HepG2 (cell line): Measurements from ENCODE around the gene GRIN3A. TPM values are rescaled to one million over a fixed set of nuclear protein-coding genes. Genes with fewer than 3 reads are reported as not detected.

Experiments used
- ATAC-seq: fragments of 200-7000 bp; cut with Tn5 transposase; 3 replicates; pipeline ENCODE4 v1.9.1; 2020; ENCODE audit warnings: mild to moderate bottlenecking, moderate library complexity
- BruUV-seq: library from RNA; stranded (reverse); fragments of 400-500 nt; replicated peaks from 2 replicates; lab custom pipeline; 2021; lab: Mats Ljungman, UMichigan
- CTCF ChIA-PET: fragments of 300-600 bp; formaldehyde crosslinking; extraction: SDS; loops from one replicate; lab custom pipeline; 2021; ENCODE audit warnings: low total read pairs, inconsistent platforms, low intra/inter-chr PET ratio; lab: Yijun Ruan, JAX
- POLR2A ChIA-PET: fragments of 350-600 bp; sonication (Branson Sonifier 250); formaldehyde crosslinking; loops from one replicate; lab custom pipeline; 2020; ENCODE audit warnings: antibody characterized with exemption, inconsistent platforms; lab: Yijun Ruan, JAX
- DNase-seq: peaks from one replicate; pipeline ENCODE4 v3.0.0-alpha.2; 2015; ENCODE audit warnings: low spot score
- FAIRE-seq: peaks from 3 replicates; lab custom pipeline; 2011; peaks lifted over from hg19 to GRCh38; lab: Jason Lieb, UNC
- H2AFZ ChIP-seq: one replicate; pipeline ENCODE4 v1.6.1; 2011; ENCODE audit warnings: low read length, inconsistent platforms
- H3K27ac ChIP-seq: fragments of 300-600 bp; 3 replicates; pipeline ENCODE4 v1.8.0; 2011; ENCODE audit warnings: mixed run types, mild to moderate bottlenecking, mixed read lengths, low read length, inconsistent platforms; ENCODE audit not compliant: insufficient read depth; ENCODE audit errors: extremely low read length
- H3K27me3 ChIP-seq, 2 experiments: fragments of 200-600 bp in 1 of 2; 2 replicates in 1 of 2; 3 replicates in 1 of 2; pipeline versions ENCODE4 v1.6.0 to v1.8.0; 2011; ENCODE audit warnings: low read length in 2 of 2, mild to moderate bottlenecking in 2 of 2, moderate library complexity in 2 of 2, inconsistent platforms in 1 of 2; ENCODE audit not compliant: insufficient read depth in 2 of 2, control insufficient read depth in 1 of 2
- H3K36me3 ChIP-seq, 2 experiments: fragments of 200-600 bp in 1 of 2; replicated peaks in 1 of 2; 2 replicates in 1 of 2; 3 replicates in 1 of 2; pipeline versions ENCODE4 v1.5.1 to v1.8.0; 2011; ENCODE audit warnings: low read length in 2 of 2, inconsistent platforms in 1 of 2; ENCODE audit not compliant: insufficient read depth in 2 of 2, control insufficient read depth in 1 of 2
- H3K4me1 ChIP-seq: 2 replicates; pipeline ENCODE4 v1.5.1; 2012; ENCODE audit warnings: low read length, inconsistent platforms; ENCODE audit not compliant: insufficient read depth
- H3K4me2 ChIP-seq: 2 replicates; pipeline ENCODE4 v1.6.0; 2011; ENCODE audit warnings: low read depth, low read length, inconsistent platforms
- H3K4me3 ChIP-seq, 3 experiments: fragments of 200-600 bp in 1 of 3; sonication (generic), shearing (Covaris generic) in 1 of 3; replicated peaks in 1 of 3; 2 replicates each; pipeline ENCODE4 v1.5.1; 2011 to 2016; ENCODE audit warnings: low read length in 3 of 3, inconsistent platforms in 2 of 3, low read depth in 2 of 3, mild to moderate bottlenecking in 2 of 3, control low read depth in 1 of 3, mixed read lengths in 1 of 3; ENCODE audit not compliant: insufficient read depth in 1 of 3
- H3K79me2 ChIP-seq: one replicate; pipeline ENCODE4 v1.6.1; 2011; ENCODE audit warnings: low read length, inconsistent platforms; ENCODE audit not compliant: insufficient read depth
- H3K9ac ChIP-seq: 2 replicates; pipeline ENCODE4 v1.6.0; 2011; ENCODE audit warnings: mild to moderate bottlenecking, low read depth, low read length, inconsistent platforms; ENCODE audit not compliant: insufficient read depth
- H3K9me3 ChIP-seq: 2 replicates; pipeline ENCODE4 v1.5.1; 2012; ENCODE audit warnings: mild to moderate bottlenecking, low read length
- H4K20me1 ChIP-seq: 2 replicates; pipeline ENCODE4 v1.6.0; 2011; ENCODE audit warnings: inconsistent platforms, mild to moderate bottlenecking, low read length, moderate library complexity; ENCODE audit not compliant: insufficient read depth
- ATM ChIP-seq: fragments of 450-650 bp; IDR thresholded peaks from 2 replicates; pipeline ENCODE4 v1.7.1; 2017; ENCODE audit warnings: mild to moderate bottlenecking, borderline replicate concordance
- CBFB ChIP-seq: sonication (generic); formaldehyde crosslinking; IDR thresholded peaks from 2 replicates; pipeline ENCODE4 v1.4.0; 2020; ENCODE audit warnings: missing genetic modification reagents
- CENPBD1 ChIP-seq: sonication (generic); formaldehyde crosslinking; IDR thresholded peaks from 2 replicates; pipeline ENCODE4 v1.8.0; 2022; ENCODE audit warnings: missing genetic modification reagents, low read depth, mild to moderate bottlenecking, borderline replicate concordance
- NFATC3 ChIP-seq: sonication (generic); formaldehyde crosslinking; IDR thresholded peaks from 2 replicates; pipeline ENCODE4 v1.5.1; 2020; ENCODE audit warnings: mild to moderate bottlenecking, missing genetic modification reagents
- NR1H2 ChIP-seq: sonication (generic); formaldehyde crosslinking; IDR thresholded peaks from 2 replicates; pipeline ENCODE4 v1.8.1; 2022; ENCODE audit warnings: low read depth, missing genetic modification reagents, borderline replicate concordance
- PHF8 ChIP-seq: sonication (generic); formaldehyde crosslinking; IDR thresholded peaks from 2 replicates; pipeline ENCODE4 v1.5.0; 2020; ENCODE audit warnings: missing genetic modification reagents
- RBM22 ChIP-seq: fragments of 200-400 bp; formaldehyde crosslinking; optimal IDR thresholded peaks from 2 replicates; pipeline ENCODE3; 2017; ENCODE audit warnings: mild to moderate bottlenecking, low read length, moderate library complexity
- SMAD9 ChIP-seq: sonication (generic); formaldehyde crosslinking; IDR thresholded peaks from 2 replicates; pipeline ENCODE4 v1.5.1; 2020; ENCODE audit warnings: mild to moderate bottlenecking, missing genetic modification reagents
- ZBTB34 ChIP-seq: sonication (generic); formaldehyde crosslinking; IDR thresholded peaks from 2 replicates; pipeline ENCODE4 v1.8.0; 2022; ENCODE audit warnings: mild to moderate bottlenecking, missing genetic modification reagents
- ZFP82 ChIP-seq: sonication (generic); formaldehyde crosslinking; IDR thresholded peaks from 2 replicates; pipeline ENCODE4 v1.5.1; 2020; ENCODE audit warnings: mild to moderate bottlenecking, missing genetic modification reagents, borderline replicate concordance
- ZNF124 ChIP-seq: sonication (generic); formaldehyde crosslinking; IDR thresholded peaks from 2 replicates; pipeline ENCODE4 v1.4.0; 2020; ENCODE audit warnings: missing genetic modification reagents
- ZNF260 ChIP-seq: sonication (generic); formaldehyde crosslinking; IDR thresholded peaks from 2 replicates; pipeline ENCODE4 v1.4.0; 2020; ENCODE audit warnings: missing genetic modification reagents, low read depth, mild to moderate bottlenecking, borderline replicate concordance
- ZNF850 ChIP-seq: sonication (generic); formaldehyde crosslinking; conservative IDR thresholded peaks from 2 replicates; pipeline ENCODE4 v1.9.0; 2021; ENCODE audit warnings: mild to moderate bottlenecking, missing genetic modification reagents
- in situ Hi-C: cut with HindIII; loops from 2 replicates; pipeline ENCODE4 v1.10.0; 2017; ENCODE audit warnings: low pct_unique_long_range_greater_than_20kb; ENCODE audit not compliant: extremely low pct_ligation_motif_present
- intact Hi-C: fragments of 100-400 bp; cut with micrococcal nuclease; formaldehyde crosslinking; loops from one replicate; pipeline ENCODE4 v1.10.0; 2022; ENCODE audit not compliant: unreplicated experiment
- polyA plus RNA-seq, 8 experiments: library from polyadenylated mRNA; depleted of rRNA in 3 of 8; stranded (reverse) in 7 of 8; unstranded in 1 of 8; fragments of >200 nt; fragmentation: Illumina TruSeq in 4 of 8; extraction: Trizol in 4 of 8; gene quantifications; 2 replicates each; pipeline versions ENCODE4 v1.2.1 to v1.2.3, GENCODE V29; 2011 to 2016; ENCODE audit warnings: low read depth in 4 of 8, missing spikeins in 1 of 8, mixed read lengths in 1 of 8; ENCODE audit not compliant: insufficient read depth in 1 of 8
- total RNA-seq, 5 experiments: library from RNA; depleted of rRNA; stranded (reverse); fragments of >200 nt; fragmentation: Illumina TruSeq; extraction: Trizol; gene quantifications; 2 replicates each; pipeline ENCODE4 v1.2.3, GENCODE V29; 2016; ENCODE audit warnings: low read depth in 1 of 5

The GRIN3A gene
- total and polyA plus RNA-seq, 2 of the 13 experiments (the other 11 are each of a cell fraction or from before 2014, with no cell fraction given) = not detected

GRCh38 chr9:101702257-101702656, 36.2 kb downstream of the GRIN3A start:
- ChIA-PET CTCF (no interaction called here), POLR2A (no interaction called here)
- FAIRE-seq = no peak
- Histone ChIP-seq H3K27me3 (no peaks in the 10 kb centered on the region), H3K27ac (no peak overlapping the region), H3K36me3 (no peaks in the 10 kb centered on the region), H4K20me1 (no peaks in the 10 kb centered on the region), H3K4me3 (no peak overlapping the region), H3K79me2 (no peaks in the 10 kb centered on the region), H3K9ac (no peak overlapping the region), H3K4me2 (no peak overlapping the region), H3K4me1 (no peaks in the 10 kb centered on the region), H3K9me3 (no peaks in the 10 kb centered on the region), H2AFZ (no peak overlapping the region)
- no peak for ATAC-seq
- no TSS peak for BruUV-seq
- no peak for DNase-seq
- in situ Hi-C loops = no loop called here
- TF ChIP-seq ATM = no peak
- no peak for TF ChIP-seq SMAD9 (CRISPR knock-in tag)
- no peak for TF ChIP-seq ZFP82
- no peak for TF ChIP-seq NR1H2 (CRISPR knock-in tag)
- no peak for TF ChIP-seq ZBTB34 (CRISPR knock-in tag)
- no peak for TF ChIP-seq ZNF260
- TF ChIP-seq NFATC3 (CRISPR knock-in tag) = no peak
- no peak for TF ChIP-seq ZNF124
- TF ChIP-seq RBM22 = no peak
- TF ChIP-seq CENPBD1 = no peak
- no peak for TF ChIP-seq CBFB (CRISPR knock-in tag)
- no peak for TF ChIP-seq PHF8 (CRISPR knock-in tag)
- no peak for TF ChIP-seq ZNF850 (CRISPR knock-in tag)
- intact Hi-C loops = no loop called here
